Measurements from ENCODE around the gene MTRF1L.

DNA sequence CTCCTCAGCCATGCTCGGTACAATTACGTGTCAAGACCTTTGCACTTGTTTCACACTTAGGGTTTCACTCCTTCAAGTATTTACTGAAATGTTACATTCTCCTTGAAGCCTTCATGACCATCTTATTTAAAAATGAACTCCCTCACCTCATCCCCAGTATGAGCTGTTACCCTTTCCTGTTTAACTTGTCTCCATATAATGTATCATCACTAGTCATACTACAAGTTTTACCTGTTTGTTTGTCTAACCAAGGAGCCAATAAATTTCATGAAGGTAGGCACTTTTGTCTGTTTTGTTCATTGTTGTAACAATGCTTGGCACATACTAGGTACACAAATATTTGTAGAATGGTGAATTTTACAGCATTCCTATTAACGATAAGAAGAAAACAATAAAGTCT is 46.1 kb upstream of the MTRF1L start:
- TF ChIP-seq, protein P1, sequence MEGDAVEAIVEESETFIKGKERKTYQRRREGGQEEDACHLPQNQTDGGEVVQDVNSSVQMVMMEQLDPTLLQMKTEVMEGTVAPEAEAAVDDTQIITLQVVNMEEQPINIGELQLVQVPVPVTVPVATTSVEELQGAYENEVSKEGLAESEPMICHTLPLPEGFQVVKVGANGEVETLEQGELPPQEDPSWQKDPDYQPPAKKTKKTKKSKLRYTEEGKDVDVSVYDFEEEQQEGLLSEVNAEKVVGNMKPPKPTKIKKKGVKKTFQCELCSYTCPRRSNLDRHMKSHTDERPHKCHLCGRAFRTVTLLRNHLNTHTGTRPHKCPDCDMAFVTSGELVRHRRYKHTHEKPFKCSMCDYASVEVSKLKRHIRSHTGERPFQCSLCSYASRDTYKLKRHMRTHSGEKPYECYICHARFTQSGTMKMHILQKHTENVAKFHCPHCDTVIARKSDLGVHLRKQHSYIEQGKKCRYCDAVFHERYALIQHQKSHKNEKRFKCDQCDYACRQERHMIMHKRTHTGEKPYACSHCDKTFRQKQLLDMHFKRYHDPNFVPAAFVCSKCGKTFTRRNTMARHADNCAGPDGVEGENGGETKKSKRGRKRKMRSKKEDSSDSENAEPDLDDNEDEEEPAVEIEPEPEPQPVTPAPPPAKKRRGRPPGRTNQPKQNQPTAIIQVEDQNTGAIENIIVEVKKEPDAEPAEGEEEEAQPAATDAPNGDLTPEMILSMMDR (conservative IDR thresholded peaks at IDR 0.05), result no peak
- TF ChIP-seq ZFX (IDR thresholded peaks at IDR 0.05), result no peak
